Liver (tissue), 9 donors: Measurements from ENCODE around the gene AHDC1. TPM values are rescaled to one million over a fixed set of nuclear protein-coding genes. Genes with fewer than 3 reads are reported as not detected.

Experiments
- DNase-seq: peaks from one replicate; pipeline ENCODE4 v3.0.0-alpha.2; 2017; ENCODE audit warnings: low spot score
- H3K27ac ChIP-seq, 2 donors: one replicate each; pipeline ENCODE4 v1.7.0; 2013; ENCODE audit warnings: inconsistent platforms in 2 of 2, low read length in 2 of 2, control low read depth in 1 of 2, low read depth in 1 of 2, mild to moderate bottlenecking in 1 of 2
- H3K27me3 ChIP-seq, 4 donors: one replicate each; pipeline versions ENCODE4 v1.6.1 to v1.7.0; 2013; ENCODE audit warnings: low read length in 3 of 4, inconsistent platforms in 1 of 4, mild to moderate bottlenecking in 1 of 4, moderate library complexity in 1 of 4; ENCODE audit not compliant: control insufficient read depth in 4 of 4, insufficient read depth in 4 of 4
- H3K36me3 ChIP-seq, 4 donors: one replicate each; pipeline versions ENCODE4 v1.6.1 to v1.7.0; 2013; ENCODE audit warnings: low read length in 3 of 4, mild to moderate bottlenecking in 3 of 4, low read depth in 1 of 4, moderate library complexity in 1 of 4; ENCODE audit not compliant: control insufficient read depth in 4 of 4, insufficient read depth in 3 of 4
- H3K4me1 ChIP-seq, 4 donors: one replicate each; pipeline versions ENCODE4 v1.6.1 to v1.7.0; 2013; ENCODE audit warnings: low read length in 3 of 4, mild to moderate bottlenecking in 3 of 4, moderate library complexity in 1 of 4; ENCODE audit not compliant: control insufficient read depth in 4 of 4, insufficient read depth in 4 of 4
- H3K4me3 ChIP-seq, 3 donors: one replicate each; pipeline versions ENCODE4 v1.6.1 to v1.7.0; 2013; ENCODE audit warnings: low read length in 3 of 3, control low read depth in 1 of 3, low read depth in 1 of 3, mild to moderate bottlenecking in 1 of 3
- H3K9ac ChIP-seq, 2 donors: one replicate each; pipeline ENCODE4 v1.7.0; 2013; ENCODE audit warnings: low read length in 2 of 2, mild to moderate bottlenecking in 2 of 2, moderate library complexity in 2 of 2, control low read depth in 1 of 2, low read depth in 1 of 2
- H3K9me3 ChIP-seq, 4 donors: one replicate each; pipeline versions ENCODE4 v1.6.1 to v1.7.0; 2013; ENCODE audit warnings: low read length in 3 of 4; ENCODE audit not compliant: control insufficient read depth in 4 of 4
- ATF3 ChIP-seq: IDR thresholded peaks from 2 replicates; pipeline ENCODE4 v1.6.1; 2016; ENCODE audit warnings: antibody characterized with exemption
- CTCF ChIP-seq: fragments of 150-350 bp; IDR thresholded peaks from 2 replicates; pipeline ENCODE4 v1.5.1; 2017; ENCODE audit warnings: improper control_type of control experiment, low read depth, low read length; ENCODE audit not compliant: missing input control
- EGR1 ChIP-seq, 2 donors: IDR thresholded peaks; 2 replicates each; pipeline ENCODE4 v1.6.1; 2016 to 2018; ENCODE audit warnings: antibody characterized with exemption in 2 of 2, low read depth in 2 of 2
- FOXA1 ChIP-seq: IDR thresholded peaks from 2 replicates; pipeline ENCODE4 v1.6.1; 2016; ENCODE audit warnings: antibody characterized with exemption
- FOXA2 ChIP-seq: IDR thresholded peaks from 2 replicates; pipeline ENCODE4 v1.6.1; 2016; ENCODE audit warnings: antibody characterized with exemption
- GABPA ChIP-seq, 2 donors: IDR thresholded peaks in 1 of 2; conservative IDR thresholded peaks in 1 of 2; 2 replicates each; pipeline ENCODE4 v1.6.1; 2016; ENCODE audit warnings: antibody characterized with exemption in 2 of 2, mild to moderate bottlenecking in 1 of 2, moderate library complexity in 1 of 2
- HNF4A ChIP-seq, 2 donors: conservative IDR thresholded peaks; 2 replicates each; pipeline ENCODE4 v1.6.1; 2016; ENCODE audit warnings: antibody characterized with exemption in 2 of 2, mild to moderate bottlenecking in 2 of 2
- HNF4G ChIP-seq: IDR thresholded peaks from 2 replicates; pipeline ENCODE4 v1.6.1; 2016; ENCODE audit warnings: antibody characterized with exemption
- JUND ChIP-seq, 2 donors: IDR thresholded peaks; 2 replicates each; pipeline ENCODE4 v1.6.1; 2016; ENCODE audit warnings: antibody characterized with exemption in 2 of 2
- MAX ChIP-seq: IDR thresholded peaks from 2 replicates; pipeline ENCODE4 v1.6.1; 2016; ENCODE audit warnings: antibody characterized with exemption
- NR2F2 ChIP-seq: IDR thresholded peaks from 2 replicates; pipeline ENCODE4 v1.6.1; 2016; ENCODE audit warnings: antibody characterized with exemption
- RAD21 ChIP-seq, 2 donors: IDR thresholded peaks; 2 replicates each; pipeline ENCODE4 v1.6.1; 2016; ENCODE audit warnings: antibody characterized with exemption in 2 of 2, mild to moderate bottlenecking in 2 of 2
- RXRA ChIP-seq, 2 donors: IDR thresholded peaks; 2 replicates each; pipeline ENCODE4 v1.6.1; 2017 to 2018; ENCODE audit warnings: antibody characterized with exemption in 2 of 2, mild to moderate bottlenecking in 1 of 2
- SP1 ChIP-seq: IDR thresholded peaks from 2 replicates; pipeline ENCODE4 v1.6.1; 2018; ENCODE audit warnings: antibody characterized with exemption, mild to moderate bottlenecking
- TAF1 ChIP-seq: conservative IDR thresholded peaks from 2 replicates; pipeline ENCODE4 v1.6.1; 2016; ENCODE audit warnings: antibody characterized with exemption, mild to moderate bottlenecking
- YY1 ChIP-seq: IDR thresholded peaks from 2 replicates; pipeline ENCODE4 v1.6.1; 2016; ENCODE audit warnings: antibody characterized with exemption, mild to moderate bottlenecking
- ZBTB33 ChIP-seq: IDR thresholded peaks from 2 replicates; pipeline ENCODE4 v1.6.1; 2016; ENCODE audit warnings: antibody characterized with exemption
- WGBS: extraction: QIAGEN DNeasy Blood & Tissue Kit; methylation state at CpG from one replicate; pipeline ENCODE4 v1.1.7; 2013; 5-methylcytosine and 5-hydroxymethylcytosine counted together
- polyA plus RNA-seq, 2 donors: library from polyadenylated mRNA; stranded (reverse) in 1 of 2; unstranded in 1 of 2; fragments of 200-250 nt in 1 of 2; fragments of >200 nt in 1 of 2; fragmentation: Nextera tagmentation in 1 of 2; extraction: Ambion mirVana in 1 of 2; gene quantifications; one replicate each; pipeline versions ENCODE4 v1.2.1 to v1.2.3, GENCODE V29; 2013 to 2015
- total RNA-seq, 2 donors: library from RNA; depleted of rRNA; stranded (reverse); fragments of >200 nt; gene quantifications; one replicate each; pipeline ENCODE4 v1.2.3, GENCODE V29; 2014
- donor health status: healthy.
- donor health status: healthy.
- donor health status: healthy.
- donor health status: healthy.
- donor health status: healthy.

AHDC1 gene
- total and polyA plus RNA-seq, 4 donors = 2.4 to 6.5 (median 5.5) TPM

- TF ChIP-seq YY1 (no peak), RAD21 (IDR thresholded peaks at IDR 0.05) (no peak), RXRA (IDR thresholded peaks at IDR 0.05) (no peak)
Observed at GRCh38 chr1:27535386-27535785, 68.6 kb downstream of the AHDC1 start (continued).

GRCh38 chr1:27531959-27532685, 71.8 kb downstream of the AHDC1 start:
- H3K27ac ChIP-seq = no peak overlapping the region
- no peak overlapping the region for H3K9ac ChIP-seq
- 90% methylated on average over 14 of the region's 14 CpGs for WGBS
- DNase-seq = no peak
- no peaks in the 10 kb centered on the region for H3K27me3 ChIP-seq
- TF ChIP-seq TAF1 = no peak
- TF ChIP-seq CTCF = no peak
- TF ChIP-seq FOXA1 = no peak
- TF ChIP-seq MAX = no peak
- TF ChIP-seq NR2F2 = no peak
- no peak for TF ChIP-seq EGR1 (IDR thresholded peaks at IDR 0.05; ENCODE audit: low read depth in 2 of 2)
- TF ChIP-seq FOXA2 = no peak
- no peaks in the 10 kb centered on the region for H3K9me3 ChIP-seq
- H3K4me3 ChIP-seq = no peak overlapping the region
- H3K36me3 ChIP-seq = peaks cover 0 to 9% (median 5%) of the 10 kb centered on the region in 4 donors
- peaks cover 6 to 21% (median 8%) of the 10 kb centered on the region in 4 donors for H3K4me1 ChIP-seq

GRCh38 chr1:27530192-27530591, 73.8 kb downstream of the AHDC1 start:
- H3K27ac ChIP-seq = no peak overlapping the region

More at GRCh38 chr1:27530192-27530591, 73.8 kb downstream of the AHDC1 start:
- Histone ChIP-seq H3K27me3 (no peaks in the 10 kb centered on the region), H3K36me3 (peaks cover 0 to 7% (median 4%) of the 10 kb centered on the region in 4 donors), H3K4me3 (no peak overlapping the region), H3K4me1 (peaks cover 6 to 23% (median 8%) of the 10 kb centered on the region in 4 donors), H3K9me3 (no peaks in the 10 kb centered on the region), H3K9ac (no peak overlapping the region)
- 98% methylated on average over 10 of the region's 10 CpGs for WGBS
- TF ChIP-seq TAF1 = no peak
- no peak for TF ChIP-seq HNF4A (conservative IDR thresholded peaks at IDR 0.05)
- no peak for TF ChIP-seq SP1
- no peak for TF ChIP-seq ATF3
- no peak for TF ChIP-seq EGR1 (IDR thresholded peaks at IDR 0.05; ENCODE audit: low read depth in 2 of 2)
- TF ChIP-seq ZBTB33 = no peak
- no peak for TF ChIP-seq FOXA1
- no peak for TF ChIP-seq JUND (IDR thresholded peaks at IDR 0.05)
- no peak for TF ChIP-seq FOXA2
- TF ChIP-seq NR2F2 = no peak
- no peak for TF ChIP-seq RAD21 (IDR thresholded peaks at IDR 0.05)
- no peak for TF ChIP-seq MAX
- no peak for TF ChIP-seq RXRA (IDR thresholded peaks at IDR 0.05)
- TF ChIP-seq HNF4G = no peak
- TF ChIP-seq GABPA (IDR thresholded peaks at IDR 0.05 in 1 of 2, conservative IDR thresholded peaks at IDR 0.05 in 1 of 2) = no peak
- DNase-seq = no peak
